PFSK-1 (cell line): ENCODE results near the gene GRIP1.

Source experiments
- FOXP2 ChIP-seq: optimal IDR thresholded peaks from 2 replicates; pipeline ENCODE3; 2011; ENCODE audit warnings: borderline replicate concordance, control low read depth, inconsistent platforms; ENCODE audit not compliant: insufficient read depth; ENCODE audit errors: extremely low read length, extremely low read depth
- POLR2AphosphoS5 ChIP-seq: IDR thresholded peaks from 2 replicates; pipeline ENCODE4 v1.6.1; 2012; ENCODE audit warnings: low read depth, mild to moderate bottlenecking, control low read depth, low read length, moderate library complexity
- SIN3A ChIP-seq: IDR thresholded peaks from 2 replicates; pipeline ENCODE4 v1.6.1; 2012; ENCODE audit warnings: mild to moderate bottlenecking, low read length, moderate library complexity, borderline replicate concordance; ENCODE audit not compliant: insufficient read depth
- TAF1 ChIP-seq: IDR thresholded peaks from 2 replicates; pipeline ENCODE4 v1.6.1; 2012; ENCODE audit warnings: low read length, control low read depth, borderline replicate concordance; ENCODE audit not compliant: insufficient read depth
- TF ChIP-seq, protein P1 (sequence below), 2 experiments: IDR thresholded peaks; 2 replicates each; pipeline versions ENCODE4 v1.6.1 to v1.8.0; 2011 to 2012; ENCODE audit warnings: low read depth in 2 of 2, low read length in 2 of 2, control low read depth in 1 of 2, inconsistent platforms in 1 of 2, mild to moderate bottlenecking in 1 of 2, moderate library complexity in 1 of 2; ENCODE audit not compliant: insufficient read depth in 1 of 2

GRIP1 gene

DNA sequence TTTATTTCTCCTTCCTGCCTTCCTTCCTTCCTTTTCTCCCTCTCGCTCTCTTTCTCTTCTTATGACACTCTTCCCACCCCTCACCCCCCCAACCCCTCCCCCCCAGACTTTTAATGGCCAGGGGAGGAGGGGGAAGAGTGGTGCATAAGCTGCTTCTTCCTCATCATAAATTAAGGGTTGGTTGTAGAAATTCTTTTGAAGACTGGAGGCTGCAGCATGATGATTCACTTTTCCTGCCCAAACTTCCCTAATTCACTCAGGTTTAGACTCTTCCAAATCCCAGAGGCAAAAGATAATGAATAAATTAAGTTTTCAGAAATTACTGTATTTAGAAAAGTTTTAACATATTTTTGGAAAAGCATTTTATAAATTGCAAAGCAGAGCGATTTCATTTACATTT is 58.2 kb downstream of the GRIP1 start:
- TF ChIP-seq FOXP2 (no peak), SIN3A (no peak), TAF1 (no peak), POLR2AphosphoS5 (no peak)
- TF ChIP-seq, protein P1, sequence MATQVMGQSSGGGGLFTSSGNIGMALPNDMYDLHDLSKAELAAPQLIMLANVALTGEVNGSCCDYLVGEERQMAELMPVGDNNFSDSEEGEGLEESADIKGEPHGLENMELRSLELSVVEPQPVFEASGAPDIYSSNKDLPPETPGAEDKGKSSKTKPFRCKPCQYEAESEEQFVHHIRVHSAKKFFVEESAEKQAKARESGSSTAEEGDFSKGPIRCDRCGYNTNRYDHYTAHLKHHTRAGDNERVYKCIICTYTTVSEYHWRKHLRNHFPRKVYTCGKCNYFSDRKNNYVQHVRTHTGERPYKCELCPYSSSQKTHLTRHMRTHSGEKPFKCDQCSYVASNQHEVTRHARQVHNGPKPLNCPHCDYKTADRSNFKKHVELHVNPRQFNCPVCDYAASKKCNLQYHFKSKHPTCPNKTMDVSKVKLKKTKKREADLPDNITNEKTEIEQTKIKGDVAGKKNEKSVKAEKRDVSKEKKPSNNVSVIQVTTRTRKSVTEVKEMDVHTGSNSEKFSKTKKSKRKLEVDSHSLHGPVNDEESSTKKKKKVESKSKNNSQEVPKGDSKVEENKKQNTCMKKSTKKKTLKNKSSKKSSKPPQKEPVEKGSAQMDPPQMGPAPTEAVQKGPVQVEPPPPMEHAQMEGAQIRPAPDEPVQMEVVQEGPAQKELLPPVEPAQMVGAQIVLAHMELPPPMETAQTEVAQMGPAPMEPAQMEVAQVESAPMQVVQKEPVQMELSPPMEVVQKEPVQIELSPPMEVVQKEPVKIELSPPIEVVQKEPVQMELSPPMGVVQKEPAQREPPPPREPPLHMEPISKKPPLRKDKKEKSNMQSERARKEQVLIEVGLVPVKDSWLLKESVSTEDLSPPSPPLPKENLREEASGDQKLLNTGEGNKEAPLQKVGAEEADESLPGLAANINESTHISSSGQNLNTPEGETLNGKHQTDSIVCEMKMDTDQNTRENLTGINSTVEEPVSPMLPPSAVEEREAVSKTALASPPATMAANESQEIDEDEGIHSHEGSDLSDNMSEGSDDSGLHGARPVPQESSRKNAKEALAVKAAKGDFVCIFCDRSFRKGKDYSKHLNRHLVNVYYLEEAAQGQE (IDR thresholded peaks at IDR 0.05; ENCODE audit: insufficient read depth in 1 of 2, low read depth in 2 of 2, low read length in 2 of 2) = no peak

GRCh38 chr12:66620026-66620425 is 58.9 kb downstream of the GRIP1 start:
- TF ChIP-seq, protein P1 (IDR thresholded peaks at IDR 0.05; ENCODE audit: insufficient read depth in 1 of 2, low read depth in 2 of 2, low read length in 2 of 2) = no peak
- no peak for TF ChIP-seq FOXP2
- no peak for TF ChIP-seq SIN3A

DNA sequence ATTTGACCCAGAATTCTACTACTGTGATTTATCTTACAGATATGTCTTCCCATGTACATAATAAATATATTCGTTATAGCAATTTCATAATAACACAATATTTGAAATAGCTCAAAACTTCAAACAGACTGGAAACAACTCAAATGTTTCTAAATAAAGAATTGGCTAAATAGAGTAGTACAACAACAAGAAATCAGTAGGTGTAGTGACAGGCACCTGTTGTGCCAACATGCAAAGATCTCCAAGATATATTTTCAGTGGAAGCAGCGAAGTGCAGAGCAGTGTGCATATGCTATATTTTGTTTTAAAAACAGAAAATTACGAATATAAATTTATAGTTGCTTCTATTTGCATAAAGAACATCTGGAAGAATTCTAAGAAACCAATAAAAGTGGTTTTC is 60.9 kb downstream of the GRIP1 start:
- TF ChIP-seq TAF1 = no peak
- TF ChIP-seq, protein P1 (IDR thresholded peaks at IDR 0.05; ENCODE audit: insufficient read depth in 1 of 2, low read depth in 2 of 2, low read length in 2 of 2) = no peak
- TF ChIP-seq FOXP2 = no peak
- TF ChIP-seq SIN3A = no peak
- no peak for TF ChIP-seq POLR2AphosphoS5

DNA sequence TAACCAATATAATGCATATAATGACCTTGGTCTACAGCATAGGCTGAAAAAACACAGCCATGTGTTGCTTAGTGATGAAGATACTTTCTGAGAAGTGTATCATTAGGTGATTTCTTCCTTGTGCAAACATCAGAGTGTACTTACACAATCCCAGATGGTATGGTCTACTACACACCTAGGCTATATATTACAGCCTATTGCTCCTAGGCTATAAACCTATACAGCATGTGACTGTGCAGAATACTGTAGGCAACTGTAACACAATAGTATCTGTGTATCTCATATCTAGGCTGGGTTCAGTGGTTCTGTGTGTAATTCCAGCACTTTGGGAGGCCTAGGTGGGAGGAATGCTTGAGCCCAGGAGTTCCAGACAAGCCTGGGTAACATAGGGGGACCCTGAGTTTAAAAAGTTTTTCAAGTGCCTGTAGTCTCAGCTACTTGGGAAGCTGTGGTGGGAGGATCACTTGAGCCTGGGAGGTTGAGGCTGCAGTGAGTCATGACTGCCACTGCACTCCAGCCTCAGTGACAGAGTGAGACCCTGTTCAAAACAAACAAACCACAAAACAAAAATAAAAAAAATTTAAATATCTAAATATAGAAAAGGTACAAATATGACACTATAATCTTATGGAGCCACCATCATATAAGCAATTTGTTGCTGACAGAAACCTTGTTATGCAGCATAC is 66.6 kb downstream of the GRIP1 start:
- TF ChIP-seq SIN3A (no peak), POLR2AphosphoS5 (no peak), FOXP2 (no peak), TAF1 (no peak)
- TF ChIP-seq, protein P1 (IDR thresholded peaks at IDR 0.05; ENCODE audit: insufficient read depth in 1 of 2, low read depth in 2 of 2, low read length in 2 of 2) = no peak

DNA sequence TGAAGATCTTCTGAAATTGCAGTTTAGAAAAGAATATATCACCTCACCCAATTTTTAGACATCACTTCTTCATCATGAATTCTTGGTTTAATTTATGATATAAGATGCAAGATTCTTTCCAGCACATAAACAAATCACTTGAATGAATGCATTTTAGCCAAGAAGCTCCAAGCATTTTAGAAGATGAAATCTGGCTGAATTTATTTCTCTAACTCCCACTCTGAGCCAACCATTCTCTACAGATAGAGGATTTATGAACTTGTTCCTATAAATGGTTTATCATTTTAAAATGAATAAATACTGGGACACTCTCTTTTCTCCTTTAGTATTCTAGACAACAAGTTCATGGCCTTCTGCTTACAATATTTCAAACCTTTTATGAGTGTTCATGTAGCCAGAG is 71.7 kb downstream of the GRIP1 start:
- TF ChIP-seq POLR2AphosphoS5 (no peak), SIN3A (no peak), TAF1 (no peak), FOXP2 (no peak)
- TF ChIP-seq, protein P1 (IDR thresholded peaks at IDR 0.05; ENCODE audit: insufficient read depth in 1 of 2, low read depth in 2 of 2, low read length in 2 of 2) = no peak
